Upper lobe of left lung (tissue), 6 donors: Measurements from ENCODE around the gene FBXW7. TPM values are rescaled to one million over a fixed set of nuclear protein-coding genes. Genes with fewer than 3 reads are reported as not detected.
A peak's percentile ranks its signal among the peaks of the same experiment; 100 is the strongest.

Experiments used
- ATAC-seq, 2 donors: fragments of 200-7000 bp; cut with Tn5 transposase; one replicate each; pipeline ENCODE4 v1.9.1; 2022; ENCODE audit warnings: mild to moderate bottlenecking in 2 of 2, moderate library complexity in 2 of 2; ENCODE audit not compliant: low FRiP score in 2 of 2
- DNase-seq, 2 donors: peaks; one replicate each; pipeline ENCODE4 v3.0.0-alpha.2; 2019 to 2020
- H3K27ac ChIP-seq, 4 donors: fragments of 200-600 bp; sonication (generic); one replicate each; pipeline ENCODE4 v1.5.1; 2016 to 2019
- H3K27me3 ChIP-seq, 4 donors: fragments of 200-600 bp; sonication (generic); one replicate each; pipeline ENCODE4 v1.5.1; 2017 to 2019
- H3K36me3 ChIP-seq, 4 donors: fragments of 200-600 bp; sonication (generic); one replicate each; pipeline ENCODE4 v1.5.1; 2016 to 2019
- H3K4me1 ChIP-seq, 4 donors: fragments of 200-600 bp; sonication (generic); one replicate each; pipeline ENCODE4 v1.5.1; 2018 to 2019
- H3K4me3 ChIP-seq, 4 donors: fragments of 200-600 bp; sonication (generic); one replicate each; pipeline ENCODE4 v1.5.1; 2017 to 2019; ENCODE audit warnings: mild to moderate bottlenecking in 2 of 4, moderate library complexity in 1 of 4
- H3K9me3 ChIP-seq, 4 donors: fragments of 200-600 bp; sonication (generic); one replicate each; pipeline ENCODE4 v1.5.1; 2018 to 2019
- CTCF ChIP-seq, 6 experiments: fragments of 450-650 bp in 4 of 6; fragments of 200-600 bp in 2 of 6; sonication (generic) in 2 of 6; IDR thresholded peaks; one replicate each; pipeline ENCODE4 v1.5.1; 2016 to 2019; ENCODE audit warnings: antibody characterized with exemption in 6 of 6
- EP300 ChIP-seq, 4 donors: sonication (generic); formaldehyde crosslinking; IDR thresholded peaks; one replicate each; pipeline ENCODE4 v1.5.1; 2017; ENCODE audit warnings: antibody characterized with exemption in 4 of 4, control low read depth in 2 of 4
- POLR2A ChIP-seq, 4 donors: fragments of 450-650 bp; IDR thresholded peaks; one replicate each; pipeline ENCODE4 v1.5.1; 2016 to 2017; ENCODE audit warnings: antibody characterized with exemption in 4 of 4, mild to moderate bottlenecking in 2 of 4
- POLR2AphosphoS5 ChIP-seq, 2 donors: sonication (generic); formaldehyde crosslinking; IDR thresholded peaks; one replicate each; pipeline ENCODE4 v1.5.1; 2017; ENCODE audit warnings: antibody characterized with exemption in 2 of 2
- WGBS, 2 donors: methylation state at CpG; one replicate each; pipeline ENCODE4 v1.1.5; 2017 to 2018; 5-methylcytosine and 5-hydroxymethylcytosine counted together
- total RNA-seq, 6 donors: library from RNA; depleted of rRNA in 4 of 6; stranded (reverse); fragments of >200 nt in 4 of 6; gene quantifications; one replicate each; pipeline versions ENCODE4 v1.1.0 to v1.2.1, GENCODE V29; 2016 to 2021
- donor health status: DM: no; HTN: no; CAD: no; lungs with moderate emphysema.
- donor health status: DM: no; HTN: yes; CAD: no; lungs with severe emphysema.

FBXW7 gene
- total RNA-seq, 6 donors from 2014 or later: 36.5 to 116 (median 52.5) TPM

GRCh38 chr4:152323221-152323620 is 212.7 kb downstream of the FBXW7 start:
- 93 to 95% methylated on average over 1 of the region's 1 CpG for WGBS, 2 donors
- Histone ChIP-seq H3K36me3 (peaks cover 0 to 31% (median 12%) of the 10 kb centered on the region in 4 donors), H3K27ac (no peak overlapping the region), H3K9me3 (no peaks in the 10 kb centered on the region), H3K27me3 (no peaks in the 10 kb centered on the region), H3K4me1 (no peaks in the 10 kb centered on the region), H3K4me3 (no peak overlapping the region)
- DNase-seq: no peak
- no peak for ATAC-seq
- TF ChIP-seq POLR2A (IDR thresholded peaks at IDR 0.05) (no peak), POLR2AphosphoS5 (IDR thresholded peaks at IDR 0.05) (no peak), CTCF (IDR thresholded peaks at IDR 0.05) (no peak), EP300 (IDR thresholded peaks at IDR 0.05) (no peak)

GRCh38 chr4:152322656-152323055 is 213.2 kb downstream of the FBXW7 start:
- Histone ChIP-seq H3K4me3 (no peak overlapping the region), H3K36me3 (peaks cover 0 to 26% (median 11%) of the 10 kb centered on the region in 4 donors), H3K4me1 (no peaks in the 10 kb centered on the region), H3K27me3 (no peaks in the 10 kb centered on the region), H3K27ac (no peak overlapping the region), H3K9me3 (no peaks in the 10 kb centered on the region)
- WGBS, 2 donors: 96 to 98% methylated on average over 6 of the region's 6 CpGs
- ATAC-seq (no peak), DNase-seq (no peak)
- TF ChIP-seq POLR2AphosphoS5 (IDR thresholded peaks at IDR 0.05) (no peak), EP300 (IDR thresholded peaks at IDR 0.05) (no peak), POLR2A (IDR thresholded peaks at IDR 0.05) (no peak), CTCF (IDR thresholded peaks at IDR 0.05) (no peak)

GRCh38 chr4:152321923-152322322 is 214.0 kb downstream of the FBXW7 start:
- no peaks in the 10 kb centered on the region for H3K9me3 ChIP-seq
- peaks cover 0 to 4% (median 0%) of the 10 kb centered on the region in 4 donors for H3K4me1 ChIP-seq
- 71 to 75% methylated on average over 1 of the region's 1 CpG for WGBS, 2 donors
- H3K27ac ChIP-seq: no peak overlapping the region
- DNase-seq (no peak), ATAC-seq (no peak)
- H3K27me3 ChIP-seq: no peaks in the 10 kb centered on the region
- peaks cover 0 to 25% (median 9%) of the 10 kb centered on the region in 4 donors for H3K36me3 ChIP-seq
- TF ChIP-seq POLR2AphosphoS5 (IDR thresholded peaks at IDR 0.05): no peak
- peak in 1 of 6 experiments; percentile 14 for TF ChIP-seq CTCF (IDR thresholded peaks at IDR 0.05)
- no peak overlapping the region for H3K4me3 ChIP-seq

- H3K27ac ChIP-seq: no peak overlapping the region
- DNase-seq: no peak
- H3K4me1 ChIP-seq: peaks cover 0 to 7% (median 0%) of the 10 kb centered on the region in 4 donors
- TF ChIP-seq CTCF (IDR thresholded peaks at IDR 0.05) (no peak), POLR2AphosphoS5 (IDR thresholded peaks at IDR 0.05) (no peak), POLR2A (IDR thresholded peaks at IDR 0.05) (no peak), EP300 (IDR thresholded peaks at IDR 0.05) (no peak)
- WGBS, 2 donors: 91 to 92% methylated on average over 4 of the region's 4 CpGs
- ATAC-seq: no peak
- H3K36me3 ChIP-seq: peaks cover 0 to 25% (median 9%) of the 10 kb centered on the region in 4 donors
- no peak overlapping the region for H3K4me3 ChIP-seq
- no peaks in the 10 kb centered on the region for H3K9me3 ChIP-seq
- no peaks in the 10 kb centered on the region for H3K27me3 ChIP-seq
Observed at GRCh38 chr4:152321398-152321797, 214.5 kb downstream of the FBXW7 start.

- Histone ChIP-seq H3K27me3 (no peaks in the 10 kb centered on the region), H3K9me3 (no peaks in the 10 kb centered on the region), H3K27ac (no peak overlapping the region), H3K4me3 (no peak overlapping the region), H3K36me3 (peaks cover 0 to 4% (median 0%) of the 10 kb centered on the region in 4 donors), H3K4me1 (peaks cover 0 to 7% (median 0%) of the 10 kb centered on the region in 4 donors)
- TF ChIP-seq POLR2A (IDR thresholded peaks at IDR 0.05) (no peak), POLR2AphosphoS5 (IDR thresholded peaks at IDR 0.05) (no peak), CTCF (IDR thresholded peaks at IDR 0.05) (no peak), EP300 (IDR thresholded peaks at IDR 0.05) (no peak)
- DNase-seq: no peak
- WGBS, 2 donors: 74 to 89% methylated on average over 3 of the region's 3 CpGs
- no peak for ATAC-seq
Observed at GRCh38 chr4:152316969-152317368, 218.9 kb downstream of the FBXW7 start.
